Stimulated activated CD4-positive, alpha-beta T cell treated with anti-CD3 and anti-CD28 coated beads, Interleukin-4, amount 100 ng/mL, for 48 hours (primary cell): Measurements from ENCODE around the gene FAXC.
"Not testable (repeated sequence)": the region's sequence is repeated elsewhere in the genome, so short reads cannot be mapped to it uniquely, and the experiment has no call there.

Experiments used
- DNase-seq, 2 donors: peaks; one replicate each; pipeline ENCODE4 v3.0.0-alpha.2; 2020; ENCODE audit warnings: low read depth in 2 of 2

FAXC gene

GRCh38 chr6:99285881-99286280 is 63.6 kb downstream of the FAXC start:
- DNase-seq = no peak

- no peak for DNase-seq
Observed at GRCh38 chr6:99282479-99283062, 66.9 kb downstream of the FAXC start.

DNA sequence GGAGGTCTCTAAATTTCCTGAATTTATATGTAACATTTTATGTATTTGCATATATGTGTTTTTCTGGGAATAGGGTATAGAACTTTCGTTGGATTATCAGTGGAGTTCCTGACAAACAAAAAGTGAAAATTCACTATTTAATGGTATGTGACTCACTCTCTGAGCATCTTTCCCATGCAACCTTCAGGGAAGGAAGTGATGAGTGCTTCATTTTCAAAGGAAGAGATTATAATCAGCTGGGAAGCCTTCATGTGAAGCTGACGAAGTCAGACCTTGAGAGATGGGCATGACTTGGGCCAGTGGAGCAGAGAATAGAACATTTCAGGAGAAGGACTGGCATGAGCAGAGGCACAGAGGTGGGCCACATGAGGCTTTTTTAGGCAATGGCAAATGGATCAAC is 72.7 kb downstream of the FAXC start:
- DNase-seq = no peak

DNA sequence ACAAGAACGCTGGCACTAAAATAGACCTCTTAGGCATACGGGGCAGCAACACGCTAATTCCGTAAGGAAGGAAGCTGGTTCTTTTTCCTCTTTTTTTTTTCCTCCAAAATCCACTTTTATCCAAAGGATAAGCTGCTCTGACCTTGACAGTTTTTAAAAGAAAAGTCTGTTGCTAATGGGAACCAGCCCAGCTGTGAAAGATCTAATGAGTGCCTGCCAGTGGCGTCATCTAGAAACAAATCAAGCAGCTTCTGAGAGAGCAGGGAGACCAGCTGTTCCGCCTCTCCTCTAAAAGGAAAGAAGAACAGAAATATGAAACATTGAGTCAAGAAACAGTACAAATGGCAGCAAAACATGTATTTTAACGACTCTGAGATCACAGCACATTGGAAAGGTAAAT is 78.6 kb downstream of the FAXC start:
- no peak for DNase-seq

DNA sequence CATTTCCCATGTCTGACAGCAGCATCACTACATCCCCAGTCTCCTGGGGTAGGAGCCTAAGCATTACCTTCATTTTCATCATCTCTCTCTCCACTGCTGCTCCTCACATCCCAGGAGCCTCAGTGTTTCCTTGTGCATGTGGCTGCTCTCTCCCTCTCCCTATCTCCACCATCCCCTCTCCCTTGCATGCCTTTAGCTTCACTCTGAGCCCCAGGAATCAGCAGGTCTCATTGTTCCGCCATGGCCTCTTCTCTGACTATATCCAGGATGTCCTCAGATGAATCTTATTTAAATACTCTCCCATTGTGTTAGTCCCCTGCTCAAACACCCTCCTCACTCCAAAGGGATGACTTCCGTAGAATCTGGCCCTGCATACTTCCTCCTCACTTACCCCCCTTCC is 79.4 kb downstream of the FAXC start:
- no peak for DNase-seq

DNA sequence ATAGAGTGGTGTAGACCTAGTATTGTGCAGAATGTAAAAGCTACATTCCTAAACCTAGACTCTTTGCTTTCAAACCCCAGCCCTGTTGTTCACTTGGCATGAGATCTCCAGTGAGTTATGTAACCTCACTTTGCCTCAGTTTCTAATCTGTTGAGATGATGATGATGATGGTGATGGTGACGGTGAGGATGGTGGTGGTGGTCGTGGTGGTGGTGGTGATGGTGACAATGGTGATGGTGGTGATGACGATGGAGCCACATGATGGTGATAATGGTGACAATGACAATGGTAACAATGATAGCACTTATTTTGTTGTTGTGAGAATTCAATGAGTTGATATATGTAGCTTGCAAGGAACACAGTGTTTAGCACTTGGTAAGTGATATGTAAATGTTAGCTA is 80.3 kb downstream of the FAXC start:
- no peak for DNase-seq

- not testable (repeated sequence) for DNase-seq
Observed at GRCh38 chr6:99266996-99267395, 82.5 kb downstream of the FAXC start.

GRCh38 chr6:99265447-99265846 is 84.0 kb downstream of the FAXC start:
- not testable (repeated sequence) for DNase-seq

DNA sequence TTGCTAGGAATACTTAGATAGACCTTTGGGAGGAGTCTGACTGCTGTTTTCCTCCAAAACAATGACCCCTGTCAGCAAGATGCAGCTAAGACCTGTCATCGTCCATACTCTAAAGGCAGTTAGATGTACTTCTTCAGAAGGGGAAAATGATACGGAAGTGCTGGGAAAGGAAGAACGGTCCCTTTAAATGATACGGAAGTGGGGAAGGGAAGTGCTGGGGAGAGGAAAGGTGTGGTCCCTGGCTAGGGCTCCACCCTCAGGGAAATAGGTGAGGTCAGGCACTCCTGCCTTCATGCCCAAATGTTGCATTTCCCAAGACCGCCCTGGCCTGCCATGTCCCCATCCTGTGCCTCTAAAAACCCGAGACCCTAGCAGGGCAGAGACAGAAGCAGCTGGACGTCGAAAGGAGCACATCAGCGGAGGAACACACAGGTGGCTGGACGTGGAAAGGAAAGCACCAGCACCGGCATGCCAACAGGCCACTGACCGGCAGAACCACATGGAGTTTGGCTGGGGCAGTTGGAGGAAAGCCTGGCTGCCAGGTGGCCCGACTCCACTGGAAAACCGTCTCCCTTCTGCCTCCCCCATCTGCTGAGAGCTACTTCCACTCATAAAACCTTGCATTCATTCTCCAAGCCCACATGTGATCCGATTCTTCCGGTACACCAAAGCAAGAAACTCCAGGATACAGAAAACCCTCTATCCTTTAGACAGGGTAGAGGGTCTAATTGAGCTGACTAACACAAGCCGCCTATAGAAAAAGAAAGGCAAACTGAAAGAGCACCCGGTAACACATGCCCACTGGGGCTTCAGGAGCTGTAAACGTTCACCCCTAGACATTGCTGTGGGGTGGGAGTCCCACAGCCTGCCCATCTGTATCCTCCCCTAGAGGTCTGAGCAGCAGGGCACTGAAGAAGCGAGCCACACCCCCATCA is 94.6 kb downstream of the FAXC start:
- no peak for DNase-seq

DNA sequence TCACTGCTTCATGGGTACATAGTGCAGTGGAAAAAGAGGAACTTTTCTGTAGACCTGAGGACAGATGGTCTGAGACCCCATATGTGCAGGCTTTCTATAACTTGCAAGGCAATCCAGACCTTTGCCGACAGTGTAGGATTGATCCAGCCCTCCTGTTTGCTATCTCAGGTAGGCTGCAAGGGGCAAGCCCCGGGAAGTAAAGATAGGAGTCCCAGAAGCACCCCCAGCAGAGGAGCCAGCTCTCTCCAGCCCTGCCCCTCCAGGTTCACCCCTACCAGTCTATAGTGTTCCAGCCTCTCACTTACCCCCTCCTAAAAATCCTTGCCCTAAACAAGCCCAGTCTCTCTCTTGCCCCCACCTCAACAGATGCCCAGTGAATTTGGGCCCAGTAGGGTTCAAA is 96.2 kb downstream of the FAXC start:
- DNase-seq = no peak

GRCh38 chr6:99252421-99252820 is 97.1 kb downstream of the FAXC start:
- no peak for DNase-seq

- no peak for DNase-seq
Observed at GRCh38 chr6:99250476-99250875, 99.0 kb downstream of the FAXC start.

DNA sequence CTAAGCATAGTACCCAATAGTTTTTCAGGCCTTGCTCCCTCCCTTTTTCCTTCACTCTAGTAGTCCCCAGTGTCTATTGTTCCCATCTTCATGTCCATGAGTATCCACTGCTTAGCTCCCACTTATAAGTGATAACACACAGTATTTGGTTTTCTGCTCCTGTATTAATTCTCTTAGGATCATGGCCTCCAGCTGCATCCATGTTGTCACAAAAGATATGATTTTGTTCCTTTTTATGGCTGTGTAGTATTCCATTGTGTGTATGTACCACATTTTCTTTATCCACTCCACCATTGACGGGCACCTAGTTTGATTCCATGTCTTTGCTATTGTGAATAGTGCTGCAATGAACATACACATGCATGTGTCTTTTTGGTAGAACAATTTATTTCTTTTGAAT is 102.9 kb downstream of the FAXC start:
- DNase-seq = no peak

GRCh38 chr6:99241905-99242534 is 107.5 kb downstream of the FAXC start:
- DNase-seq = no peak

GRCh38 chr6:99236010-99236409 is 113.5 kb downstream of the FAXC start:
- DNase-seq = no peak

DNA sequence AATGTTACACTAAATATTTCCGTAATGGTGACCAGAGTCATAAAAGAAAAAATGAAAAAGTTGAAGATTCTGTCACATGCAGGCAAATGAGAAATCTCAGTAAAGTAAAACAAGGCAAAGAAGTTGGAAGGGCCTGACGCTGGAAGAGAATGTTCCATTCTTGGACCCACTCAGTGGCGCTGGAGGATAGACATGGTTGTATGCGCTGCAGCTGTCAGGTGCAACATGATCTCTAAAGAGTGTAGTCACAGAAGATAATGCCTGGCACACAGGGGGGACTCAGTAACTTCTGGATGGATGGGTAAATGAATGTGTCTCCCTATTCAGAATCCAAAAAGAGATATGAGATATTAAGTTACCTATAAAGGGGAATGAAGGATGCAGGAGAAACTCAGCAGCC is 116.3 kb downstream of the FAXC start:
- DNase-seq = no peak

DNA sequence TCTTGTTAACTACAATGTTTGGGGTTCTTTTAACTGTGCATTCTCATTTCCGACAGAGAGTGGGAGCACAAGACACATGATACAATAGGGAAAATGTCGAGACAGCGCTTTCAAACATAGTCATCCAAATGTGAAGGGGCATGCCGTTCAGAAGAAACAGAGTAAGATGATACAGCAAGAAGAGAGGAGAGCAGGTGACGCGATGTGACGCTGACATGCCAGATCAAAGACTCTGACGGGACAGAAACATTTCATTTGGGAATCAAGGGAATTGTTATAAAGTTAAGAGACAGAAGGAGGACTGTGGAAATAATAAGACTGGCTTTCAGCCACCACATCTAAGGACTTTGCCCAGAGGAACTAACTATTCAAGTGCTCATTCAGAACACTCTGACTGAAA is 117.4 kb downstream of the FAXC start:
- DNase-seq = no peak

GRCh38 chr6:99225172-99225571 is 124.3 kb downstream of the FAXC start:
- no peak for DNase-seq
